ENCODE measurements around the gene AMPH.

The AMPH gene

DNA sequence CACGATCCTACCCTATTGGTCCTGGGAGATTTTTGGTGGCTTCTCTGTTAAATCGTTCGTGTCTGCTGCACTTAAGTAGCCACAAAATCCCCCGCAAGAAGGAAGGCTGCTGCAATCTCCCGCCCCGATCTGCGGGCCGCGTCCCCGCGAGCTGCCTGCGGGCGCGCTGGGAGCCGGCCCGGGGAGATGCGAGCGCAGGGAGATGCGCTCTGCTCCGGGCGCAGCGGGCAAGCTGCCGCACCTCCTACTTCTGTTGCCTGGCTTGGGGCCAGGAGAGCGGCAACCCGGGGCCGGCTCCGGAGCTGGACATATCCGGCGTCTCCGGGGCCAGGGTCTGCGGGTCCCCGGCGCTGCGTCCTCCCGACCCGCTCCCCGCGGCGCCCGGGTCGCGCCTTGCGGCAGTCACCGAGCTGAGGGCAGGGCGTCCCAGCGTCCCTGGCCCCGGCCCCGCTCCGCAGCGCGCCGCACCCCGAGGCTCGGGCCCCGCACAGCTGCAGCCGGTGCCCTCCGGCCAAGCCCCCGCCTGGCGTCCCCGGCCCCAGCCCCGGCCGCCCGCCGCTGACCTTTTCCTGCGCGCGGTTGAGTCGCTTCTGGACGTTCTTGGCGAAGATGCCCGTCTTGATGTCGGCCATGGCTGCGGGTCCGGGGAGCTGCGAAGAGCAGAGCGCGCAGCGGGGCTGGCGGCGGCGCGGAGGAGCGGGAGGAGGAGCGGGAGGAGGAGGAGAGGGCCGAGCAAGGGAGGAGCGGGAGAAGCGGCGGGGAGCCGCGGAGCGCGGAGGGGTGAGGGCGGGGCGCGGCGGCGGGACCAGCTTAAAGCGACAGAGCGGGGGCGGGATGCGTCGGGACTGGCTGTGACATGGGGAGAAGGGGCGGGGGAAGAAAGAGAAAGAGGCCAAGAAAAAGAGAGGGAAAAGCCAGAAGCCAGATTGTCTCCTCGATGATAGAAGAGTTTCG, at the start of gene AMPH:
AMPH (minus strand) TSS at position 654 of the 954 bp plus-strand sequence; CDS start at position 632, 22 bp downstream.
- DNase-seq, result no peak

DNA sequence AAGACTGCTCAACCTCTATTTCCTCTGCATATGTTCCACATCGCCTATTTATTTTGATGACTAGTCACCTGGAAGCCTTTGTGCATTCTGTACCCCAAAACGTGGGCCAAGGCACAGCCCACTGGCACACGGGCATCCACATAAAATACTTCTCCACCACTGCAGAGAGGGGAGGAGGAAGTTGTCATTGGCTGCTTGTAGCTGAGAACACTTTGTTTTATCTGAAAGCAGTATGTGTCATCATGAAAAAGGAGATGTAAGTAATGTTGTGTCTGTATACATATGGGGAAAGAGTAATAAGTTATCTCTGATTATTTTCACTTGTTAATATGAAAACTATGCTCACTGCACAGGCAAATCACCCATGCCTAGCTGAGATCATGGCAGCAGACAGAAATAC, 48.2 kb upstream of the AMPH start:
- no peak for DNase-seq

DNA sequence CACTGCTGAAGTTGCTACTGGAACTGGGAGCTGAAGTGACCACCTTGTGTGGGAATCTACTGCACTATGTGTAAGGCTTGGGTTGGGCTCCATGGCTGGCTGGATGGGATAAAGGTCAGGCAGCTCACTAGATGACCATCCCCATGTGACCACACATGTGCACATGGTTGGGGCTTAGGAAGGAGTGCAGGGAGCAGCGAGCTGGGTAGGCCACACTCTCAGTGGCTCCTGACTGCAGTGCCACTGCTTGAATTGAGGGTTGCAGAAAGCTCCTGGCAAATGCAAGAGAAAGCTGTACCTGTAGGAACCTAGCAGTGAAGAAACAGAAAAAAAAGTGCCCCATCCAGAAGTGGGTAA, 47.5 kb upstream of the AMPH start:
- DNase-seq, result no peak

DNA sequence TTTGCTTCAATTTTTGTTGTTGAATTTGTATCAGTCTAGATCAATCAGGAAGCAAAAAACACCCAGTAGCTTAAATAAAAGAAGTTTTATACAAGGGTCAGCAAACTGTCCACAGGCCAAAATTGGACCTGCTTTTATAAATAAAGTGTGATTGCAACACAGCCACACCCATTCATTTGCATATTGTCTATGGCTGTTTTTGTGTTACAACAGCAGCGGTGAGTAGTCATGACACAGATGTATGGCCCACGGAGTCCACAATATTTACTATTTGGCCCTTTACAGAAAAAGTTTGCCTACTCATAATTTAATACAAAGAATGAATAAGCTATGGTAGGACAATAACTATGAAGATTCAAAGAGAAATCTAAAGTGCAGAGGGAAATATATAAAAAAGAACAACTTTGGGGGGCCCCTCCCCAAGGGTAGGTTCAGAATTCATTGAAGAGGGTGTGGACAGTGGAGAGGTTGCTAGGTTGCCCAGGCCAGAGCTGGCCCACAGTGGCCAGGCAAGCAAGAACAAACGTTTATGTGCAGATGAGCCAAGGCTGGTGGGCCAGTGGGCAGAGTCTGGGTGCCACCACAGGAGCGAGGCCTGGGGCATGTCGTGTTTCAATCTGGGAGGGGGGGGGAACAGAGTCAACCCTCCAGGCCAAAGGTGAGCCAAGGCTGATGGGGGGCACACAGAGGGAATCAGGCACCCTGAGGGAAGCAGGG, 47.0 kb upstream of the AMPH start:
- no peak for DNase-seq

DNA sequence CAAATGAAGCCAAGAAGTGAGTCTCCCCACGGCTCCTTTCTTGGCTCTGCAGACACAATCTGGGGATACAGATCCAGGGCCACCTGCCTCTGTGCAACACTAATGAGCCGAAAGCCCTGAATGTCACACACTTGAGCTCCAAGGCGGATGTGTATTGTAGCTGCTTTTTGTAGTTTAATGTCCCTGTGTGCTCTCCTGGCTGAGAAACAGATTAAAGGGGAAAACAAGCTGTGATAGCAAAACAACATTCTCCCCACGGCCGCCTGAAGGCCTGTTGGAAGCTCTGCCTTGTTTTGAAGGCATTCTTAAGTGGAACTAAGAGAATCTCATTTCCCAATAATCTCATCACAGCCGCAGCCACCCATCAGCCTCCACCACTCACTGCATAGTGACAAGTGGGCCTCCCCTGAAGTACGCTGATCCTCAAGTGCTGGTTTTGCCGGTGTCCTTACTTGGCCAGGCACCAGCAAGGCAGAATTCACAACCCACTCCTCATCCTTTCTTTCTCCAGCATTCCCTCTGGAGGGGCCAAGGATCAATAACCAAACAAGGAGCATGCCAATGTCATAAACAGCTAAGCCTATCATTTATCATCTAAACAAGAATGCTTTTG, 44.4 kb upstream of the AMPH start:
- DNase-seq, result no peak

DNA sequence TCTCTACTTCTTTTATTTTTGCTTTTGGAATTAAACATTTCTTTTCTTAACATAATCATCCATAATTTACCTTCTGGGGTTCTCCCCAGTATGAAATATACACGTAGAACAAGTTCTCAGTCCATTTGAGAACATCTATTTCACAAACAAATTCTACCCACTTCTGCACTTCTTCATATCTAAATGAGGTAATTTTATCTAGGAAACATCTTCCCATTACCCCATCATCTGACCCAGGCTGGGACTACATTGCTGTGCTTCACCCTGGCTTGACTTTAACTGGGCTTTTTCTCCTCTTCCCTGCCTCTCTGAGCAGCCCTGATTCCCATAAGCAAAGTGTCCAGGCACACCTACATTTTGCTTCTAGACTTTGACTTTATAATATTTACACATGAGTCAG, 43.3 kb upstream of the AMPH start:
- DNase-seq, result no peak

DNA sequence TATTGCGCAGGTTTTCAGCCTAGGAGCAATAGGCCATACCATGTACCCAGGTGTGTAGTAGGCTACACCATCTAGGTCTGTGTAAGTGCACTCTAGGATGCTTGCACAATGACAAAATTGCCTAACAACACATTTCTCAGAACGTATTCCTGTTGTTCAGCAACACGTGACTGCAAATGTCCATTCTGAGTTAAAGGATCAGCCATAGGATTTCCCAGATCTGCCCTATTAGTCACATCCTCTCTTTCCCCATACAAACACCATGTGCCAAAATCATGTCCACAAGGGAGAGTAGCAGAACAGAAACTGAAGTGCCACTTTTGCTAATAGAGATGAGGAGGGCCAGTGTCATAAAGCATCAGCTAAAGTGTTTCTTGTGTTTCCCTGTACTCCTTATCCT, 42.6 kb upstream of the AMPH start:
- DNase-seq, result no peak

DNA sequence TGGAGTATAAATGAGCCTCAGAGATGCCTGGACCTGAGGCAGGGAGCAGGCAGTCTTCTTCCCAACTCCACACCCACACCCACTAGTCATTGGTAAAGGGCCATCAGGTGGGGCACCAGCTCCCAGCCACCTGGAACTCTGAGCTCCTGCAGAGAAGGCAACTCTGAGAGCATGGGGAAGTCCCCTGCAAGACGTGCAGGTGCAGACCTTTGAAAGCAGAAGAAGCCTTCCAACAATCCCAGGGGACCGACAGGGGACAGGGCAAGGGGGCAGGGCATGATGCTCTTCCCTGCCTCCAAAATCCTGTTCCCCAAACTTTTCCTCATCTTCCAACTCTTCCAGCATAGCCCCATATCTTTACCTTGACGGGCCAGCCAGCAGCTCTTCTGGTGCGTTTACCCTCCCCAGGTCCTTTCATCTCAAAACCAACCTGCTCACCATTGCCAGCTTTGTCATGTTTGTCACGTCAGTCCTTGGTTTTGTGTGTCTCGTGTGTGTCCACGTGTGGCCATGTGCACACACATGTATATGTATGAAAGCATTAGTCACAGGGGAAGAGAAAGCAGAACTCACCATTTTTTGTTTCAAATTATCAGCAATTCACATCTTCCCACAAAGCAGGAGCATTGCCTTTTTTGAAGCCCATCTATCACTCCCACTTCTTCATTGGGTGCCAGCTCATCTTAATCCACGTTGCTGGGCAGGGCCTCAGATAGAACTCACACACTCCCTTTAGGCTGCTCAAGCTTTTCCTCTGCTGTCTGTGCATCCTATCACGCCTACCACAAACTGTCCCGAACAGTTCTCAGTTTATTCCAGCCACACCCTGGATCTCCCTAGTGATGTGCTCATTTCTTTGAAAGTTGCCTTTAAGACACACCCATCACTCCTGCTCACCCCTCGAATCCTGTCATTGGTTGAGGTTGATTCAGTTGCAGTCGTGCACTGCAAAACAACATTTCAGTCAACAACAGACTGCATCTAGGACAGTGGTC, 41.0 kb upstream of the AMPH start:
- DNase-seq, result no peak

DNA sequence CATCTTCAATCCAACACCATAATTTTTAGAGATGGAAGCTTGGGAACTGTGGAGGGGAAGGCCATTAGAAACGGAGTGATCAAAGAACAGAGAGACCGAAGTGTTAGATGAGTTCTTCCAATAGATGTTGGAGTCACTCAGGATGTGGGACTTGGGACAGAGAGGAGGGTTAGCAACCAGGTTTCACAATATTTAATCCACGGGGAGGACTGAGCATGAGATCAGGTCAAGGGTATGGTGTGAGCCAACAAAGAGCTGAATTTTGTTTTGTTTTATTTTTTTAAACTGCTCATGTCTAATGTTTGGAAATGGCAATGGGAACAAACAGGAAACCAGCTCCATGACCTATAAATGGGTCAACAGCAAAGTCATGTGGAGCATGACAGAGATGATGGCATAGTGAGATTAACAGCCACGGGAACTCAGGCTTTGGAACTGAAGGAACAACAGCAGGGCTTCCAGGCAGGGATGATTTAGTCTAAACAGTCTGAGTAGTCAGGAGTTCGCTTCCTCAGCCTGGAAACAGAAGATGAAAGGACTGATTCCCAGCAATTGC, 38.9 kb upstream of the AMPH start:
- no peak for DNase-seq

DNA sequence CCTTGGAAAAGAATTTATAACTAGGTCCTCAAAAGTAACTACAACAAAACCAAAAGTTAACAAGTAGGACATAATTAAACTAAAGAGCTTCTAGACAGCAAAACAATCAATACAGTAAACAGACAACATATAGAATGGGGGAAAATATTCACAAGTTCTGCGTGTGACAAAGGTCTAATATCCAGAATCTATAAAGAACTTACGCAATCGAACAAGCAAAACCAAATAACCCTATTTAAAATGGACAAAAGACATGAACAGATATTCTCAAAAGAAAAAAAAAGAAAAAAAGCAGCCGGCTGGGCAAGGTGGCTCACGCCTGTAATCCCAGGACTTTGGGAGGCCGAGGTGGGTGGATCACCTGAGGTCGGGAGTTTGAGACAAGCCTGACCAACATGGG, 33.8 kb upstream of the AMPH start:
- DNase-seq, result no peak

DNA sequence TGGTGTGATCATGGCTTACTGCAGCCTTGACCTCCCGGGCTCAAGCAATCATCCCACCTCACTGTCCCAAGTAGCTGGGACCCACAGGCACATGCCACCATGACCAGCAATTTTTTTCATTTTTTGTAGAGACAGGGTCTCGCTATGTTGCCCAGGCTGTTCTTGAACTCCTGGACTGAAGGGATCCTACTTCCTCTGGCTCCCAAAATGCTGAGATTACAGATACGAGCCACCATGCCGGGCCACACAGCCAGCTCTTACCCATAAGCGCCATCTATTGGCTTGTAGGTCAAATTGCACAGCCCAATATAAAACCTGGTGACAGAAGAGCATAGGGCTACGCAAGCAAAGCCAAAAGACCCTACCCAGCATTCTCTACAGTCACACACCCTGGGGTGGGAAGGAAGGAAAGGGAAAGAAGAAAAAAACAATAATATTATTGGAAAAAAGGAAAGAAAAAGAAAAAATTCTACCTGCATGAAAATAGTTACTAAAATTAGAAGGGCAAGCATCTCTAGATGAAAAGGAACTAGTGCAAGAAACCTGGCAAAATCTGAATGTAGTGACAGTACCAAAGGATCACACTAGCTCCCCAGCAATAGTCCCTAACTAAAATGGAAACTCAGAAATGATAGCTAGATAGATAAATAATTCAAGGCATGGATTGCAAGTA, 29.4 kb upstream of the AMPH start:
- peak; percentile 18 for DNase-seq

DNA sequence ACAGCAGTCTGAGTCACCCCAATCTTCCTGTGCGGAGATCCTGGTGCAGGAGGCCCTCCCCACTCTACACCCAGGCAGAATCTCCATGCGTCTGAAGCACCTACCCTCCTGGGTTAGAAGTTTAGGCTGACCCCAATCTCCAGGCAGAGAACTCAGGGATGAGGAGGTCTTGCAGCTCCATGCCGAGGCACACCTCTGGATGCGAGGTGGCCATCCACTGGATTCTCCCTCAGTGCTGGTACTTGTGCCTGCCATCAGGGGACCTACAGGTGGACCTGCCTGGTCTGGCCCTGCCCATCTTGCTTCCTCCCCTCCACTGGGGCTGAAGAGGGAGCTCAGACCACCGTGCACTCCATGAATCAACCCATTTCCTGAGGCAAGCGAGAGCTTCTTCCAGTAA, 28.8 kb upstream of the AMPH start:
- DNase-seq, result no peak

DNA sequence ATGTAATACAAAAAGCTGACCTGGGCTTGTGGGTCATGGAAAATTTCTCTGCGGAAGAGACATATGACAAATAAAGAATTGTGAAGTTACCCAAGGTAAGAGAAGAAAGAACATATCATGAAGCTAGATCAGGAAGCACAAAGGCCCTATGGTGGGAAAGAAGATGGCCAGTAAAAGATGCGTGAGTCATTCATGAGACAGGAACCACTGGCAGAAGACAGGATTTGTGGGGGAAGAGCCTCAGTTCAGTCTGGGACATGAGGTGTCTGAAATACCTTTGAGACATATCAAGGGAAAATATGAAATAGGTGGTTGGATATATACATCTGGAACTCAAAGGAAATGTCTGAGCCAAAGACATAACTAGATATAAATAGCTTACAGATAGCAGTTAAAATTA, 27.7 kb upstream of the AMPH start:
- DNase-seq, result no peak

DNA sequence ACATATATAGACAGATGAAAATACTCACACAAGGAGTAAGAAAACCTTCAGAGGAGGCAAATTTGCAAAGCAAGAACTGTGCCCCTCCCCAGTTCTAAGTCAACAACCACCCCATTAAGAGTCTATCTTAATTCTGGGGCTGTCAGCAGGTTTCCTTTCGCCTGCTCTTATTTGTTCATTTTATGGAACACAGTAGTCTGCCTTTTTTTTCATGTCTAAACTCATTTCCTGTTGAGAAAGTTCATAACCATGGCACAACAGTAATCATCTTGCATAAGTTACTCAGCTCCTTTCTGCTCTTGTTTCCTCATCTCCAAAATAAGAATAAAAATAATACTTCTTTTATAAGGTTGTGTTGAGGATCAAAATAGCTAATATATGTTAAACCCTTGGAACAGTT, 25.8 kb upstream of the AMPH start:
- DNase-seq, result no peak

DNA sequence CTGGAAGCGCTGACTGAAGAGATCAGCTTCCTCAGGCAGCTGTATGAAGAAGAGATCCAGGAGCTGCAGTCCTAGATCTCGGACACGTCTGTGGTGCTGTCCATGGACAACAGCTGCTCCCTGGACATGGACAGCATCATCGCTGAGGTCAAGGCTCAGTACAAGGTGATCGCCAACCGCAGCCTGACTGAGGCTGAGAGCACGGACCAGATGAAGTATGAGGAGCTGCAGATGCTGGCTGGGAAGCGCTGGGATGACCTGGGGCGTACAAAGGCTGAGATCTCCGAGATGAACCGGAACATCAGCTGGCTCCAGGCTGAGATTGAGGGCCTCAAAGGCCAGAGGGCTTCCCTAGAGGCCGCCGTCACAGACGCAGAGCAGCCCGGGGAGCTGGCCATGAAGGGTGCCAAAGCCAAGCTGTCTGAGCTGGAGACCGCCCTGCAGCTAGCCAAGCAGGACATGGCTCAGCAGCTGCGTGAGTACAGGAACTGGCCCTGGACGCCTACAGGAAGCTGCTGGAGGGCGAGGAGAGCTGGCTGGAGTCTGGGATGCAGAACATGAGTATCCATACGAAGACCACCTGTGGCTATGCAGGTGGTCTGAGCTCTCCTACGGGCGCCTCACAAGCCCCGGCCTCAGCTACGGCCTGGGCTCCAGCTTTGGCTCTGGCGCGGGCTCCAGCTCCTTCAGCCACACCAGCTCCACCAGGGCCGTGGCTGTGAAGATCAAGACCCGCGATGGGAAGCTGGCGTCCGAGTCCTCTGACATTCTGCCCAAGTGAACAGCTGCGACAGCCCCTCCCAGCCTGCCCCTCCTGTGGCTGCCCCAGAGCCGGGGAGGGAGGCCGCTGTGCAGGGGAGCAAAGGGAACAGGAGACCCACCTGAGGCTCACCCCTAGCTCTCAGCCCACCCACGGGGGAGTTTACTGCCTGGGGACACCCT, 24.9 kb upstream of the AMPH start:
- no peak for DNase-seq

DNA sequence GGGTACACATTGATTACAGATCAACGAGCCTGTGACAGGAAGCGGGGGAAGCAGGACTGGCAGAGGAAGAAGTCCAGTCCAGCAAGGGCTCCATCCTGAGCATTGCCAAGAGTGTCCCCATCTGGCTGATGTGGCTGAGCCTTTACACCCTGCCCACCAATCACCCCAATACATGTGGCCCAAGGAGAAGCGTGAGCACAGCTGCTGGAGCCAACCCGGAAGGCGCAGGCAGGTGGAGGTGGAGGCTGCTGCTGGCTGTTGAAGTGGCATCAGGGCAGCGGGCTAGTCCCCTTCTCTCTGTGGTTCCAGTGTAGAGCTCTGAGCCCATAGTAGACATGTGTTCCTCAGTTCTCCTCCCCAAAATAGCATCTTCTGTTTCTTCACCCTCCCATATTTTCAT, 6.8 kb upstream of the AMPH start:
- no peak for DNase-seq

DNA sequence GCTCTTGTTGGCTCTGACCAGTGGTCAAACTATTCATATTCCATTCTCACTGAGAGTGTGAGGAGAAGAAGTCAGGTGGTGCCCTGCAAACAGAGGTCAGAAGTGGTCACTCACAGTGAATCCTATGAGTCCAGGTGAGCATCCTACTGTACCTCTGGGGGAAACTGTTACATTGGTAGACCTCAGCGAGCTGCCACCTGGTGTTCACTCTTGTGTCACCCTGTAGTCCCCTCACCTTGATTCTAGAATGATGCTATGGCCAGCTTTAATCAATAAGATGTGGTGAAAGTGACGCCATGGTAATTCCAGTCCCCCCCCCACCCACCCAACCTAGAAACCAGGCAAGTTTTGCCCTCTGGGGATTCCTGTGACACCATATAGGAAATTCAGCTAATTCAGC, 1.2 kb upstream of the AMPH start:
- no peak for DNase-seq

DNA sequence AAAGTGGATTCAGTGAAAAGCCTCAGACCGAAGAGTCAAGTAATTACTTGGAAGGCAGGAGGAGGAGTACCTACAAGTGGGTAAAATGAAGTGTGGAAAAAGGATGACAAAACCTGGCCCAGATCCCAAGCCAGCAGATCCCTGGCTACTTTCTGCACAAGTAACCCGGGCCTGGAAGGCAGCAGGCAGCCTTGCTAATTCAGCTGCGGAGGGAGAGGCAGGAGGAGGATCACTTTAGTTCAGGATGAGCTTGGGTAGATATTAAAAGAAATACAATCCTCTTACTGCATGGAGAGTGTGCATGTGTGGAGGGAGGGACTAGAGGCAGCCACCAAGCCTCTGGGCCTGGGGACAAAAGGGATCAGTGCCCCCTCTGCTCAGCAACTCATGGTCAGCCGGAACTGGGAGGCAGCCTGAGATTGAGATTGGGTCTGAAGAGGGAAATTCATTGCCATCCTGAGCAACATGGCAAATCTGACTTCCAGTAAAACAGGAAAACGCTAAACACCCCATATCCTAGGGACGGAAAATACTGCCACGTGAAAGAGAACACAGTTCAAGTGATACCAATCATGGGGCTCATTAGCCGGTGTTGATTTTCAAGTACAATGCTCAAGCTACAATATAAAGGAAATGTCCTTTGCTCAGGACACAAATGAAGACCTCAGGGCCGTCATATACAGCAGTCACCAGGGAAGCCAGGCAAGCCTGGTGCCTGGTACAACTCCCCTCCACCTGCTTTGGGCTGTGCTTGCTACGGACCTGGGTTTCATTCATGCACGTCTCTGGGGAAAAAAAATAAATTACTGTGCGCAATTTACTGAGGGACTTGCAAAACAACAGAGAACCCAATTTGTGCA, 1.3 kb downstream of the AMPH start:
- no peak for DNase-seq

DNA sequence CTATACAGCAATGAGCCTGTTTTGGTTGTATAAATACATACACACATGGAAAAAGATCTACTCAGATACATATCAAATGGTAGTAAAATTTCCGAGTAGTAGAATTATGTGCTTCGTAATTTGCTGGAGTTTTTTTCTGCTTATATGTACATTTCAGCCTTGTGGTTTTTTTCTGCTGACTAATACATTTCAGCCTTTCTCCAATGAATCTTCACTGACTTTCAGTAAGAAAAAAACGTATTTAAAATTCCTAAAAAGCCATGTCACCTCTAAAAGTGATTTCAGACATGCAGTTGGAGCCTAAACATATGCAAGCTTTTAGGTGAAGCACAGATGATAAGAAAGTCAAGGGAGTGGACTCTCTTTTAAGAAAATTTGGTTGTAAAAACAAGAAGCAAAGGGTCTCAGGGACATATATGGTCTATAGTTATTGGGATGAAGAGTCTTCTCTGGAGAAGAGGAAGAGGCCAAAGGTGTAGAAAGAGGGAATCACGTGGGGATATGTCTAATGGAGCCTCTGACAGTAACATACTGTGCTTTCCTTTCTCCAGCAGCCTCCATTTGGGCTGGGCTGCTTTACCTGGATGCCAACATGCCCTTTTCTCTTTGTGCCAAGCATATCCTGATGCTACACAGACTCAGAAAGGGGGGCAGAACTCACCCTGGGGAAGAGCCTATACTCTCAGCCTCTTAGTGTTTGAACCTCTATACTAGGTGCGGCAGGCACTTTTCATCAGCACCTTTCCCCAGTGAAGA, 2.4 kb downstream of the AMPH start:
- no peak for DNase-seq

Data from NCI-H1436 (cell line).